BE2C (cell line): Measurements from ENCODE around the gene MACC1.

Experiments used
- DNase-seq: peaks from one replicate; pipeline ENCODE4 v3.0.0-alpha.2; 2020
- H3K27me3 ChIP-seq: fragments of 250-450 bp; sonication (Bioruptor Pico); 2 replicates; pipeline ENCODE4 v1.5.1; 2020; ENCODE audit warnings: mild to moderate bottlenecking
- H3K36me3 ChIP-seq: fragments of 250-450 bp; sonication (Bioruptor Pico); 2 replicates; pipeline ENCODE4 v1.5.1; 2020; ENCODE audit warnings: mild to moderate bottlenecking
- H3K4me1 ChIP-seq: fragments of 250-450 bp; sonication (Bioruptor Pico); 2 replicates; pipeline ENCODE4 v1.5.1; 2020
- H3K4me3 ChIP-seq: 2 replicates; pipeline ENCODE4 v1.5.1; 2011; ENCODE audit warnings: low read depth, low read length
- H3K9me3 ChIP-seq: fragments of 250-450 bp; sonication (Bioruptor Pico); 2 replicates; pipeline ENCODE4 v1.5.1; 2020
- TF ChIP-seq, protein P1 (sequence below): IDR thresholded peaks from 2 replicates; pipeline ENCODE4 v1.5.1; 2012; ENCODE audit warnings: mild to moderate bottlenecking, low read depth, low read length

MACC1 gene

GRCh38 chr7:20240080-20240926 is 23.1 kb upstream of the MACC1 start:
- TF ChIP-seq, protein P1, sequence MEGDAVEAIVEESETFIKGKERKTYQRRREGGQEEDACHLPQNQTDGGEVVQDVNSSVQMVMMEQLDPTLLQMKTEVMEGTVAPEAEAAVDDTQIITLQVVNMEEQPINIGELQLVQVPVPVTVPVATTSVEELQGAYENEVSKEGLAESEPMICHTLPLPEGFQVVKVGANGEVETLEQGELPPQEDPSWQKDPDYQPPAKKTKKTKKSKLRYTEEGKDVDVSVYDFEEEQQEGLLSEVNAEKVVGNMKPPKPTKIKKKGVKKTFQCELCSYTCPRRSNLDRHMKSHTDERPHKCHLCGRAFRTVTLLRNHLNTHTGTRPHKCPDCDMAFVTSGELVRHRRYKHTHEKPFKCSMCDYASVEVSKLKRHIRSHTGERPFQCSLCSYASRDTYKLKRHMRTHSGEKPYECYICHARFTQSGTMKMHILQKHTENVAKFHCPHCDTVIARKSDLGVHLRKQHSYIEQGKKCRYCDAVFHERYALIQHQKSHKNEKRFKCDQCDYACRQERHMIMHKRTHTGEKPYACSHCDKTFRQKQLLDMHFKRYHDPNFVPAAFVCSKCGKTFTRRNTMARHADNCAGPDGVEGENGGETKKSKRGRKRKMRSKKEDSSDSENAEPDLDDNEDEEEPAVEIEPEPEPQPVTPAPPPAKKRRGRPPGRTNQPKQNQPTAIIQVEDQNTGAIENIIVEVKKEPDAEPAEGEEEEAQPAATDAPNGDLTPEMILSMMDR = no peak
- H3K27me3 ChIP-seq = no peaks in the 10 kb centered on the region
- H3K36me3 ChIP-seq = no peaks in the 10 kb centered on the region
- no peak overlapping the region for H3K4me3 ChIP-seq
- H3K9me3 ChIP-seq = no peaks in the 10 kb centered on the region
- no peaks in the 10 kb centered on the region for H3K4me1 ChIP-seq
- DNase-seq = no peak

GRCh38 chr7:20238754-20239324 is 21.7 kb upstream of the MACC1 start:
- TF ChIP-seq, protein P1 = no peak
- H3K4me1 ChIP-seq = no peaks in the 10 kb centered on the region
- no peak for DNase-seq
- H3K36me3 ChIP-seq = no peaks in the 10 kb centered on the region
- H3K9me3 ChIP-seq = no peaks in the 10 kb centered on the region
- H3K4me3 ChIP-seq = no peak overlapping the region
- H3K27me3 ChIP-seq = no peaks in the 10 kb centered on the region

DNA sequence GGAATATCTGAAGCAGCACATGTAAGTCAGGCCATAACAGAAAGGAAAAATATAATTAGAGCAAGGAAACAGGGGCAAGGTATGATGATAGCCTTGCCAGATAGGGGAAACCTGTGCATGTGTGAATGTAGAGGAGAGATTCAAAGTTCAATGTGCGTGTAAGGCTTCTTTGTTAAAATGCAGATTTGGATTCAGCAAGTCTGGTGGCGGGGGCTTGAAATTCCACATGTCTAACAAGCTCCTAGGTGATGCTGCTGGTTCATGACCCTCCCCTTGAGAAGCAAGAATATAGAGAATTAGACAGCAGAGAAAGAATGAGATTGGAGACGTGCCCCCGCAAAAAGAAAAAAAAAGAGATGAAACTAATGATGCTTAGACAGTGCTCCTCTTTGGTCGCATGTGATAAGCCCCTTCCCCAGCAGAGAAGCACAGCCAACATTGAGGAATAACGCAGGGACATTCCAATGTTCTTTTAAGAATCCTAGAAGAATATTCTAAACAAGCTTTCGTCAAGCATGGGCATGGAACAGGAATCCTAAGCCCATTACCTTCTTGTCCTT is 21.1 kb upstream of the MACC1 start:
- Histone ChIP-seq H3K36me3 (no peaks in the 10 kb centered on the region), H3K9me3 (no peaks in the 10 kb centered on the region), H3K27me3 (no peaks in the 10 kb centered on the region), H3K4me1 (no peaks in the 10 kb centered on the region), H3K4me3 (no peak overlapping the region)
- TF ChIP-seq, protein P1 = no peak
- no peak for DNase-seq

- H3K4me3 ChIP-seq = no peak overlapping the region
- no peaks in the 10 kb centered on the region for H3K4me1 ChIP-seq
- H3K27me3 ChIP-seq = no peaks in the 10 kb centered on the region
- DNase-seq = no peak
- TF ChIP-seq, protein P1 = no peak
- no peaks in the 10 kb centered on the region for H3K9me3 ChIP-seq
- no peaks in the 10 kb centered on the region for H3K36me3 ChIP-seq
These were observed 20.4 kb upstream of the MACC1 start for GRCh38 chr7:20237464-20238193.

DNA sequence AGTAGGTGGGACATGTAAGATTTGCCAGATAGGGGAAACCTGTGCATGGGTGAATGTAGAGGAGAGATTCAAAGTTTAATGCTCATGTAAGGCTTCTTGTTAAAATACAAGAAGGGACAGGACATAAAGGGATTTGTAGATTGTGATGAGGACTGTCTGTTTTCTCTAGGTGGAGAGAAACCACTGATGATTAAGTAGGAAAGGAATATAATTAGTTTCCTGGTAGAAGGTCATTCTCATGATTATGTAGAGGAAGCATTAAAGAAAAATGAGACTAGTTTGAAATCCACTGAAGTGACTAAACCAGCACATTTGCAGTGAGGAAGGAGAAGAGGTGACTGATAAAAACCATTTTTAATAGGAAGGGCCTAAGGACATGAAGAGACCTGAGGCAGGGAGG is 19.6 kb upstream of the MACC1 start:
- no peak for DNase-seq
- no peak overlapping the region for H3K4me3 ChIP-seq
- H3K4me1 ChIP-seq = no peaks in the 10 kb centered on the region
- no peaks in the 10 kb centered on the region for H3K27me3 ChIP-seq
- TF ChIP-seq, protein P1 = no peak
- H3K9me3 ChIP-seq = no peaks in the 10 kb centered on the region
- H3K36me3 ChIP-seq = no peaks in the 10 kb centered on the region
